ENCODE results near the gene COA8. TPM values are rescaled to one million over a fixed set of nuclear protein-coding genes. Genes with fewer than 3 reads are reported as not detected.

COA8 gene
- polyA plus RNA-seq, 1 of the 3 experiments (the other 2 are of a cell fraction), result 25.2 TPM

GRCh38 chr14:103541709-103542604 is 20.8 kb upstream of the COA8 start:
- Histone ChIP-seq H3K79me2 (ENCODE audit: insufficient read depth) (no peaks in the 10 kb centered on the region), H3K4me3 (ENCODE audit: low read depth in 2 of 2, low read length in 1 of 2) (no peak overlapping the region), H3K4me2 (peak overlapping the region; percentile 78; the same call in 1 of the 2 replicates), H3K36me3 (replicated peaks in 1 of 2; ENCODE audit: control insufficient read depth in 1 of 2, insufficient read depth in 2 of 2, low read length in 1 of 2) (no peaks in the 10 kb centered on the region), H4K20me1 (ENCODE audit: insufficient read depth) (peaks cover 10% of the 10 kb centered on the region), H3K27ac (ENCODE audit: low read depth in 2 of 2, low read length in 1 of 2) (peak overlapping the region in 1 of 2 experiments; percentile 85; a peak in 3 of 4 replicates), H3F3A (replicated peaks; ENCODE audit: insufficient read depth) (peaks cover 13% of the 10 kb centered on the region), H3K4me1 (ENCODE audit: control insufficient read depth in 1 of 2, insufficient read depth in 2 of 2, low read depth in 1 of 2, low read length in 1 of 2) (peaks cover 16 to 47% of the 10 kb centered on the region in 2 experiments; a peak in 3 of 4 replicates), H2AFZ (ENCODE audit: low read depth) (no peak overlapping the region), H3K9ac (peak overlapping the region; percentile 60; the same call in 1 of the 2 replicates), H3K9me2 (no peaks in the 10 kb centered on the region), H3K27me3 (ENCODE audit: insufficient read depth) (no peaks in the 10 kb centered on the region), H3K9me3 (no peaks in the 10 kb centered on the region)
- DNase-seq, result no peak
- POLR2A ChIA-PET, result interaction anchor here (3.9 kb wide), 1 partner anchor 20 kb away, joined by 19 read pairs; the partner anchor contains the start of gene CKB
- CTCF ChIA-PET, result interaction anchor here (1.7 to 6.5 kb wide), 3 partner anchors 15 to 42 kb away, joined by 6 to 72 read pairs (median 15); partner anchors contain the start of gene CKB
- TF ChIP-seq SIN3A (IDR thresholded peaks at IDR 0.05; ENCODE audit: borderline replicate concordance, low read depth, low read length) (no peak), FOXM1 (IDR thresholded peaks at IDR 0.05; ENCODE audit: low read depth) (no peak), MEF2A (IDR thresholded peaks at IDR 0.05; ENCODE audit: borderline replicate concordance, low read depth) (no peak), RXRA (IDR thresholded peaks at IDR 0.05; ENCODE audit: borderline replicate concordance, low read depth) (no peak), TAF1 (IDR thresholded peaks at IDR 0.05; ENCODE audit: borderline replicate concordance, low read depth, low read length) (no peak), TCF12 (IDR thresholded peaks at IDR 0.05) (no peak), TEAD4 (IDR thresholded peaks at IDR 0.05; ENCODE audit: borderline replicate concordance, insufficient read depth) (no peak), NFIC (IDR thresholded peaks at IDR 0.05; ENCODE audit: borderline replicate concordance) (no peak), YY1 (IDR thresholded peaks at IDR 0.05; ENCODE audit: low read depth) (no peak), ELF1 (IDR thresholded peaks at IDR 0.05) (no peak), RFX5 (IDR thresholded peaks at IDR 0.05; ENCODE audit: low read length) (no peak)
- TF ChIP-seq, protein P1, sequence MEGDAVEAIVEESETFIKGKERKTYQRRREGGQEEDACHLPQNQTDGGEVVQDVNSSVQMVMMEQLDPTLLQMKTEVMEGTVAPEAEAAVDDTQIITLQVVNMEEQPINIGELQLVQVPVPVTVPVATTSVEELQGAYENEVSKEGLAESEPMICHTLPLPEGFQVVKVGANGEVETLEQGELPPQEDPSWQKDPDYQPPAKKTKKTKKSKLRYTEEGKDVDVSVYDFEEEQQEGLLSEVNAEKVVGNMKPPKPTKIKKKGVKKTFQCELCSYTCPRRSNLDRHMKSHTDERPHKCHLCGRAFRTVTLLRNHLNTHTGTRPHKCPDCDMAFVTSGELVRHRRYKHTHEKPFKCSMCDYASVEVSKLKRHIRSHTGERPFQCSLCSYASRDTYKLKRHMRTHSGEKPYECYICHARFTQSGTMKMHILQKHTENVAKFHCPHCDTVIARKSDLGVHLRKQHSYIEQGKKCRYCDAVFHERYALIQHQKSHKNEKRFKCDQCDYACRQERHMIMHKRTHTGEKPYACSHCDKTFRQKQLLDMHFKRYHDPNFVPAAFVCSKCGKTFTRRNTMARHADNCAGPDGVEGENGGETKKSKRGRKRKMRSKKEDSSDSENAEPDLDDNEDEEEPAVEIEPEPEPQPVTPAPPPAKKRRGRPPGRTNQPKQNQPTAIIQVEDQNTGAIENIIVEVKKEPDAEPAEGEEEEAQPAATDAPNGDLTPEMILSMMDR (IDR thresholded peaks at IDR 0.05), result no peak
- TF ChIP-seq, protein P2, sequence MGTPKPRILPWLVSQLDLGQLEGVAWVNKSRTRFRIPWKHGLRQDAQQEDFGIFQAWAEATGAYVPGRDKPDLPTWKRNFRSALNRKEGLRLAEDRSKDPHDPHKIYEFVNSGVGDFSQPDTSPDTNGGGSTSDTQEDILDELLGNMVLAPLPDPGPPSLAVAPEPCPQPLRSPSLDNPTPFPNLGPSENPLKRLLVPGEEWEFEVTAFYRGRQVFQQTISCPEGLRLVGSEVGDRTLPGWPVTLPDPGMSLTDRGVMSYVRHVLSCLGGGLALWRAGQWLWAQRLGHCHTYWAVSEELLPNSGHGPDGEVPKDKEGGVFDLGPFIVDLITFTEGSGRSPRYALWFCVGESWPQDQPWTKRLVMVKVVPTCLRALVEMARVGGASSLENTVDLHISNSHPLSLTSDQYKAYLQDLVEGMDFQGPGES (IDR thresholded peaks at IDR 0.05; ENCODE audit: low read depth, low read length), result no peak
- 89% methylated on average over 17 of the region's 33 CpGs for WGBS (ENCODE audit: low lambda C conversion rate)
